ENCODE data around the gene NECAB2. TPM values are rescaled to one million over a fixed set of nuclear protein-coding genes. Genes with fewer than 3 reads are reported as not detected.

The NECAB2 gene
- total and polyA plus RNA-seq, 2 experiments from 2014 or later, result 1.6 to 5.1 TPM

GRCh38 chr16:83954577-83955016 is 13.4 kb upstream of the NECAB2 start:
- Histone ChIP-seq H3K36me3 (ENCODE audit: insufficient read depth) (no peaks in the 10 kb centered on the region), H3K4me1 (ENCODE audit: insufficient read depth) (no peaks in the 10 kb centered on the region), H3K27ac (ENCODE audit: low read depth) (no peak overlapping the region), H3K4me3 (no peak overlapping the region), H3K79me2 (replicated peaks; ENCODE audit: insufficient read depth) (no peaks in the 10 kb centered on the region), H3F3A (replicated peaks; ENCODE audit: low read depth) (peaks cover 13% of the 10 kb centered on the region; the same call in 1 of the 2 replicates), H3K27me3 (ENCODE audit: insufficient read depth) (no peaks in the 10 kb centered on the region), H4K20me1 (replicated peaks; ENCODE audit: insufficient read depth) (no peaks in the 10 kb centered on the region), H2AFZ (no peak overlapping the region), H3K9me2 (ENCODE audit: insufficient read depth) (no peaks in the 10 kb centered on the region), H3K4me2 (no peak overlapping the region)
- Mint-ChIP-seq H3K9me3 (peaks cover 13% of the 10 kb centered on the region), H3K4me1 (peaks cover 9% of the 10 kb centered on the region), H3K27ac (no peak overlapping the region), H3K4me3 (no peak overlapping the region), H3K36me3 (ENCODE audit: low read depth) (peaks cover 9% of the 10 kb centered on the region; the same call in 2 of the 3 replicates), H3K27me3 (ENCODE audit: insufficient read depth, low read depth, poor library complexity) (peaks cover 8% of the 10 kb centered on the region)
- TF ChIP-seq STAT1 (IDR thresholded peaks at IDR 0.05; ENCODE audit: unreplicated experiment) (no peak), CTCF (conservative IDR thresholded peaks at IDR 0.05; ENCODE audit: low read depth in 2 of 2) (no peak), NANOG (IDR thresholded peaks at IDR 0.05; ENCODE audit: borderline replicate concordance) (no peak), REST (IDR thresholded peaks at IDR 0.05; ENCODE audit: unreplicated experiment) (no peak), ETS1 (IDR thresholded peaks at IDR 0.05) (no peak), ZNF331 (CRISPR knock-in tag; IDR thresholded peaks at IDR 0.05; ENCODE audit: low read depth) (no peak), ZNF114 (CRISPR knock-in tag; IDR thresholded peaks at IDR 0.05) (no peak), POLR2AphosphoS5 (IDR thresholded peaks at IDR 0.05; ENCODE audit: low read depth) (no peak), EZH2phosphoT487 (IDR thresholded peaks at IDR 0.05; ENCODE audit: unreplicated experiment) (no peak), CREB1 (CRISPR knock-in tag; IDR thresholded peaks at IDR 0.05; ENCODE audit: low read depth) (no peak), JUNB (IDR thresholded peaks at IDR 0.05; ENCODE audit: unreplicated experiment) (no peak), ZNF462 (CRISPR knock-in tag; IDR thresholded peaks at IDR 0.05) (no peak), EZH2 (IDR thresholded peaks at IDR 0.05; ENCODE audit: low read depth, unreplicated experiment) (no peak)
- DNase-seq (ENCODE audit: low spot score) (peak; percentile 48), ATAC-seq (peak; percentile 9; the same call in 1 of the 3 replicates)

Measured in GM23338 (cell line).